Heart left ventricle (tissue), 13 donors: ENCODE data around the gene RALB.

Experiments used
- CTCF ChIP-seq, 12 donors: fragments of 200-600 bp; sonication (generic) in 4 of 12; IDR thresholded peaks; one replicate each; pipeline versions ENCODE4 v1.5.0 to v1.8.0; 2018 to 2022; ENCODE audit warnings: antibody characterized with exemption in 12 of 12, mild to moderate bottlenecking in 5 of 12
- POLR2A ChIP-seq, 2 donors: fragments of 450-650 bp; IDR thresholded peaks; one replicate each; pipeline ENCODE4 v1.6.1; 2017; ENCODE audit warnings: antibody characterized with exemption in 2 of 2, mild to moderate bottlenecking in 2 of 2, moderate library complexity in 2 of 2
- donor health status: ischemic (EF 13 %, LVEDD 7.1; RV severe dilation, severe dysfunction).
- donor health status: DM: no; HTN: yes; CAD: no.
- donor health status: DM: no; HTN: no; CAD: no.
- donor health status: ischemic (EF 25% LVEDD 6.9; RV normal size, moderate dysfunction).
- donor health status: ischemic (EF 25% LVEDD 5.7; RV mildly dilated, moderate dysfunction).
- donor health status: ischemic (EF 35%, LVEDD 5.7; RV mildly dilated, moderate dysfunction).
- donor health status: nonischemic (EF 11% LVEDD 7.7; RV severe dilation, severe dysfunction).
- donor health status: DM: yes; HTN: yes; CAD: no.
- donor health status: PGD.
- donor health status: ischemic (EF 29% LVEDD 5.4; RV normal size, mild dysfunction).
- donor health status: nonischemic (EF 23%, LVEDD 6.1; RV moderate dilation, normal function).

GRCh38 chr2:120334068-120334467 lies 81.4 kb downstream of the RALB start:
- TF ChIP-seq POLR2A (IDR thresholded peaks at IDR 0.05) = no peak
- TF ChIP-seq CTCF (IDR thresholded peaks at IDR 0.05) = no peak
